ENCODE data around the gene INO80. TPM values are rescaled to one million over a fixed set of nuclear protein-coding genes. Genes with fewer than 3 reads are reported as not detected.

Gene INO80
- total RNA-seq, 4 donors from 2014 or later: 15.2 to 24.8 (median 22.3) TPM

DNA sequence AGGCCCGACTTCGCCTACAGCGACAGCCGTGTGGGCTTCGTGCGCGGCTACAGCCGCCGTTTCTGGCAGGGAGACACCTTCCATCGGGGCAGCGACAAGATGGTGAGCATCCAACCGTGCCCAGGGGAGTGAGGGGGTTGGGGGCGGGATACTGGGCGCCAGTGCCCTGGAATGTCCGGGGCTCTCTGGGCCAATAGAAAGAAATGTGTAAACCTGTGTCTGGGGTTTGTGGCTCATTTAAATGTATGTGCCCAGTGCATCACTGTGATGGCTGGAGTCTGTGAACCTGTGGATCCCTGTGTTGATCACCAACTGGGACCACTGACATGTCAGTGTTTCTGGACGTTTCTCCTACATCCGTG lies 162.4 kb downstream of the INO80 start:
- intact Hi-C loops (cut with DNase I): no loop called here
- Histone ChIP-seq H3K27me3 (no peaks in the 10 kb centered on the region), H3K36me3 (no peaks in the 10 kb centered on the region), H3K4me1 (peaks cover 6 to 49% (median 14%) of the 10 kb centered on the region in 3 donors), H3K9me3 (no peaks in the 10 kb centered on the region), H3K27ac (peak overlapping the region; percentile 38 to 79 (median 70)), H3K4me3 (peak overlapping the region; percentile 51 to 85 (median 66))
- 7 to 8% methylated on average over 4 to 6 of the region's 17 CpGs for WGBS, 2 donors
- DNase-seq: no peak
- TF ChIP-seq, protein P1, sequence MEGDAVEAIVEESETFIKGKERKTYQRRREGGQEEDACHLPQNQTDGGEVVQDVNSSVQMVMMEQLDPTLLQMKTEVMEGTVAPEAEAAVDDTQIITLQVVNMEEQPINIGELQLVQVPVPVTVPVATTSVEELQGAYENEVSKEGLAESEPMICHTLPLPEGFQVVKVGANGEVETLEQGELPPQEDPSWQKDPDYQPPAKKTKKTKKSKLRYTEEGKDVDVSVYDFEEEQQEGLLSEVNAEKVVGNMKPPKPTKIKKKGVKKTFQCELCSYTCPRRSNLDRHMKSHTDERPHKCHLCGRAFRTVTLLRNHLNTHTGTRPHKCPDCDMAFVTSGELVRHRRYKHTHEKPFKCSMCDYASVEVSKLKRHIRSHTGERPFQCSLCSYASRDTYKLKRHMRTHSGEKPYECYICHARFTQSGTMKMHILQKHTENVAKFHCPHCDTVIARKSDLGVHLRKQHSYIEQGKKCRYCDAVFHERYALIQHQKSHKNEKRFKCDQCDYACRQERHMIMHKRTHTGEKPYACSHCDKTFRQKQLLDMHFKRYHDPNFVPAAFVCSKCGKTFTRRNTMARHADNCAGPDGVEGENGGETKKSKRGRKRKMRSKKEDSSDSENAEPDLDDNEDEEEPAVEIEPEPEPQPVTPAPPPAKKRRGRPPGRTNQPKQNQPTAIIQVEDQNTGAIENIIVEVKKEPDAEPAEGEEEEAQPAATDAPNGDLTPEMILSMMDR (IDR thresholded peaks at IDR 0.05): no peak
- no peak for TF ChIP-seq POLR2A (IDR thresholded peaks at IDR 0.05)

DNA sequence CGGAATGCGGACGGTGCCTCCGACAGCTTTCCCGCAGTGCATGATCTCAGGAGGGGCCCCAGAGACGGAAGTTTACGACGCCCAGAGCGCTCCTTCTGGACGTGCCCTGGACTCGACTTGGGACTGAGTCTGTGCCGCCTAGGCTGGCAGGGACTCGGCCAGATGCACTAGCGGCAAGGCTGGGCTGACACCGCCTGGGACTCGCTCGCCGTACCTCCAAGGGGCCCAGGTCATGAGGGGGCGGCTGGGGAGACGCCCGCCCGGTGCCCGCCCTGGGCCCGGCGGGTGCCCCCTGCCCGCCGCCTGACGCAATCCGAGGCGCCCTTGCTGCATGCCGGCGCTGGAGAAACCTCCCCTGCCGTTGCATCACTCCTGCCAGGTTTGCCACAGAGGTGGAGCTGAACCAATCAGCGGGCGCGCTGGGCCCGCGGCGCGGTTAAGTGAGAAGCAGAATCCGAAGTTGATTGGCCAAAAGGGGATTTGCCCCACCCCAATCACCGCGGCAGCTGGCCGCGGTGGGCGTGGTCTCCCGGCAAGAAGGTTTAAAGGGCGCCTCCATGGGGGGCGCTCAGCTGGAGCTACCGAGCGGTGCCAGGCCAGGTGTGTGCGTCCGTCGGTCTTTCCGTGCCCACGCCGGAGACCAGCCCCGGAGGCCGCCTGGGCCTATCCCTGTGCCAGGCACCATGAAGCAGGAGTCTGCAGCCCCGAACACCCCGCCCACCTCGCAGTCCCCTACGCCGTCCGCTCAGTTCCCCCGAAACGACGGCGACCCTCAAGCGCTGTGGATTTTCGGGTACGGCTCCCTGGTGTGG lies 163.0 kb downstream of the INO80 start, which contains the start of gene CHAC1:
TSS of gene CHAC1 (plus strand) at position 571 of the 812 bp plus-strand sequence. CDS start at position 684, 113 bp downstream.
- peak within 1 kb of the TSS; percentile 51 to 85 (median 66) for H3K4me3 ChIP-seq
- peaks cover 6 to 48% (median 14%) of the 10 kb centered on the region in 3 donors for H3K4me1 ChIP-seq
- intact Hi-C loops (cut with DNase I): no loop called here
- WGBS, 2 donors: 0% methylated on average over 1 of the region's 72 CpGs; no CpG with 5 or more reads in 1 of the 2 donors
- H3K27me3 ChIP-seq: no peaks in the 10 kb centered on the region
- H3K27ac ChIP-seq: peak within 1 kb of the TSS; percentile 55 to 79 (median 78)
- no peaks in the 10 kb centered on the region for H3K9me3 ChIP-seq
- peak; percentile 74 for DNase-seq
- TF ChIP-seq, protein P1 (IDR thresholded peaks at IDR 0.05): peak in 1 of 6 experiments; percentile 18
- peak in 1 of 4 donors; percentile 71 for TF ChIP-seq POLR2A (IDR thresholded peaks at IDR 0.05)
- H3K36me3 ChIP-seq: no peaks in the 10 kb centered on the region

DNA sequence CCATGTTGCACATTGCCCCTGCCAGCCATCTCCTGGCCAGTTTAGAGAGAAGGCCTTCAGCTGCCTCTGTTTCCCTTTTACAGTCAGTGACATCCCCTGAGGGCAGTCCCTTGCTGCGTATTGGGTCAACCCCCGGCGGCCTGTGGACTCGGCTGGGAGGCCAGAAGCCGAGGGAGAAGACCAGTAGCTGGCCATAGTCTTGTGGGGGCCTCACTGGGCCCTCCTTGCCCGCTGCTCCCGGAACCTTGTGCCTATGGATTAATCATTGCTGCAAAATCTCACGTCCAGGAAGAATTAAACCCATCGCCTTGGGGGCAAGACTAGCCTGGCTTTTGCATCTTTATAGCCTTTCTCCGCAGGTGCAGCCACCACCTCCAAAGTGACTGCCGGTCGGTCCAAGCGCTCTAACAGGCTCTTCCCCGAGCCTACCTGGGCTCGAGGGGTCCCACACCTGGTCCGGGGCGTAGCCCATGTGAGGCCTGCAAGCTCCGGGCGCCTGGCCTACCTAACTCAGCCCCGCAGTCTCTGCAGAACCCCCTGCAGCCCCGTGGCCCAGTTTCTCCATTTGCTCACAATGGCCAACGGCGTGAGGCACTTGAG lies 163.7 kb downstream of the INO80 start:
- Histone ChIP-seq H3K4me1 (peaks cover 6 to 41% (median 14%) of the 10 kb centered on the region in 3 donors), H3K4me3 (peak overlapping the region; percentile 51 to 85 (median 66)), H3K27ac (peak overlapping the region; percentile 55 to 79 (median 78)), H3K9me3 (no peaks in the 10 kb centered on the region), H3K36me3 (no peaks in the 10 kb centered on the region), H3K27me3 (no peaks in the 10 kb centered on the region)
- TF ChIP-seq POLR2A (IDR thresholded peaks at IDR 0.05): no peak
- TF ChIP-seq, protein P1 (IDR thresholded peaks at IDR 0.05): no peak
- WGBS, 2 donors: 40 to 78% methylated on average over 5 to 8 of the region's 23 CpGs
- intact Hi-C loops (cut with DNase I): no loop called here
- no peak for DNase-seq

DNA sequence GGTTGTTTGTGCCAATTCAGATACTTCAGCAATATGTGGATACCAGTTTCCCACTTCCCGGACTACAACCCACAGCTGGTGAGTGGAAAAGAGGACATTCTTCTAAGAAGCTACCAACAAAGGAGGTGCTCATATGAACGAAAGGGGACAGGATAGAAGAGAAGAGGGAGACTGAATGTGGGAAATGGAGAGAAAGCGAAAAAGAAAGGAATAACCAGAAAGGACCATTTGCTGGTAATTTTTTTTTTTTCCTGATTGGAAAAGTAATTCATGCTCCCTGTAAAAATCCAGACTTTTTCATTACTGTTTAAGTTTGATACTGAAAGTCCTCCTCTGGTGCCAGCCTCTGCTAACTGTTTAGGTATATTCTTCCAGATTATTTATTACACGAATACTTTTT lies 164.3 kb downstream of the INO80 start:
- H3K27ac ChIP-seq: no peak overlapping the region

More for the DNA sequence above, 164.3 kb downstream of the INO80 start:
- H3K27me3 ChIP-seq: no peaks in the 10 kb centered on the region
- intact Hi-C loops (cut with DNase I): no loop called here
- peaks cover 6 to 34% (median 14%) of the 10 kb centered on the region in 3 donors for H3K4me1 ChIP-seq
- H3K4me3 ChIP-seq: no peak overlapping the region
- WGBS, 2 donors: 90 to 92% methylated on average over 4 of the region's 4 CpGs
- no peaks in the 10 kb centered on the region for H3K9me3 ChIP-seq
- H3K36me3 ChIP-seq: no peaks in the 10 kb centered on the region
- no peak for TF ChIP-seq POLR2A (IDR thresholded peaks at IDR 0.05)
- TF ChIP-seq, protein P1 (IDR thresholded peaks at IDR 0.05): no peak
- DNase-seq: no peak
